Activated CD8-positive, alpha-beta memory T cell treated with anti-CD3 and anti-CD28 coated beads for 4 hours (primary cell): Measurements from ENCODE around the gene CDC42BPB.

Experiments
- DNase-seq, 2 donors: peaks; one replicate each; pipeline ENCODE4 v3.0.0-alpha.2; 2020; ENCODE audit warnings: low read depth in 2 of 2

CDC42BPB gene

DNA sequence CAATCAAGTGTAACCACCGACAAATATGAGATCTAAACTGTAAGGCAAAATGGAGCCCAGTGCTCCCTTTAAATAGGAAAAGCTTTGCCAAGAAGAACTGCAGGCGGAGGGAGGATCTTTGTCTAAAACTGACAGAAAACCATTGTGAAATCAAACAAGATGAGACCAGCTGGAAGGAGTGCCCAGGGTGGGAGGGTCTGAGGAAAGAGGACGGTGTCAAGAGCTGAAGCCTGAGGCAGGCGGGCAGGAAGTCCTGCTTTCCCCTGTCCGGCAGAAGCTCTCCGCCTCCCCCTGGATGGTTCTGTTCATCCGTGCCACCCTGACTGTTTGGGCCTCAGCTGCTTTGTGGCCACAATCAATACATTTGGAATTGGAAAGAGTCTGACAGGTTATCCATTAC is 37.5 kb downstream of the CDC42BPB start:
- DNase-seq, result no peak

DNA sequence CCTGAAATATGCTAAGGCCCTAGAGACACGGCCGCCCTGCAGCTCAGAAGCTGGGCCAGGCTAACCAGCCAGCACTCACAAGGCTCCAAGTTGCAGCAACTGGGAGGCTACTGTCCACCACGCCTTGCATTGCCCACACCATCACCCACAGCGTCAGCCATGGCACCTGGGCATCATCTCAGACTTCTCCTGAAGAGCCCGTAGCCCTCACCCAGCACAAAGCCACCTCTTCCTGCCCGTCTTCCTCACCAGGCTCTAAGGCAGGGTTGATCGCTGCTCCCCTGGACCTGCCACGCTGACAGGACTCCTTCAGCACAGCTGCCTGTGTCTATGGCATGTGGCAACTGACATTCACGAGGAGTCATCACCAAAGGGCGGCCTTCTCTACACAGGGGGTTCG is 38.1 kb downstream of the CDC42BPB start:
- DNase-seq, result no peak

GRCh38 chr14:103016594-103016993 is 40.8 kb downstream of the CDC42BPB start:
- DNase-seq, result no peak

GRCh38 chr14:103016071-103016470 is 41.3 kb downstream of the CDC42BPB start:
- no peak for DNase-seq

GRCh38 chr14:103015426-103015825 is 41.9 kb downstream of the CDC42BPB start:
- DNase-seq, result no peak

DNA sequence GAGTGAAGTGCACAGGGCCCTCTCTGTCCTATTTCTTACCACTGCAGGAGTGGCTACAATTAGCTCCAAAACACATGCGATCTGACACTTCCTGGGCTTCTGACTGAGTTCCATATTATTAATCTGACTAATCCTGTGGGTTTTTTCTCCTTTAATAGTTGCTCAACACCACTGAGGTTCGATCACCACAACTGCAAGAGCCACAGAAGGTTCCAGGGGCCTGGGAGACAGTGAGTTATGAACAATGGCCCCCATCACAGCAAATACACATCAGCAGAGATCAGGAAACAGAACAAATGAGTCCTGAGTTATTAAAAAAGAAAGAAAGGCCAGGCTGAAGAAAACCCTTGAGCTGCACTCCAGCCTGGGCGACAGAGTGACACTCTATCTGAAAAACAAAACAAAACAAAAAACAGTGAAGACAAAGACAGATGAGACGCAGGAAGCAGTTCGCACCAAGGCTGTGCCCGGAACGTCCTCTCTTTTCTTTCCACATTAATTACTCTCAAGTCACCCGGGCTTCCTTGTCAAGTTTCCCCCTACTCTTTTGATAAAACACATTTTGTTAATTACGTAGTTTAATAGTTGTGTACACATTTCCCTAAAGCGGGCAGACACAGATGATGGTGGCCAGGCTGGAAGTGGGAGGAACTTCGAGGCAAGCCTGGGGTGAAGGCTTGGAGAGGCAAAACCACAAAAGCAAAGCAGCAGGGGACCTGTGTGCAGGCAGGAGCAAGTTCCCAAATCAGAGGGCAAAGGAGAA is 42.7 kb downstream of the CDC42BPB start:
- no peak for DNase-seq

DNA sequence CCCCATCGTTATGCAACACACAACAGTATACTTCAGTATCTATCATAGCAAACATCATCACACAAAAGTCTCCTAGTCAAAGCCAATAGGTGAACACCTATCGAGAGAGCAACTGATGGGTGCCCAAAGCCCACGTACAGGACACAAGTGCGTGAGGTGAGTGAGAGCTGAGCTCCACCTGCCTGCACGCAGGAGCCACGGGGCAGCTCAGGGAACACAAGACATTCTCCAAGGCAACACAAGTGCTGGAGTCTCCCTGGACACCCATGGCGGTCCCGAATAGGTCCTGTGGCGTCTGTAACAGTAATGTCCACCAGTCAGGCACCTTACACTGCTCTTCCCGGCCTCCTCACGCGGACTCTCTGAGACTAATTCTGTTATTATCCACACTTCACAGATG is 44.3 kb downstream of the CDC42BPB start:
- DNase-seq, result no peak

DNA sequence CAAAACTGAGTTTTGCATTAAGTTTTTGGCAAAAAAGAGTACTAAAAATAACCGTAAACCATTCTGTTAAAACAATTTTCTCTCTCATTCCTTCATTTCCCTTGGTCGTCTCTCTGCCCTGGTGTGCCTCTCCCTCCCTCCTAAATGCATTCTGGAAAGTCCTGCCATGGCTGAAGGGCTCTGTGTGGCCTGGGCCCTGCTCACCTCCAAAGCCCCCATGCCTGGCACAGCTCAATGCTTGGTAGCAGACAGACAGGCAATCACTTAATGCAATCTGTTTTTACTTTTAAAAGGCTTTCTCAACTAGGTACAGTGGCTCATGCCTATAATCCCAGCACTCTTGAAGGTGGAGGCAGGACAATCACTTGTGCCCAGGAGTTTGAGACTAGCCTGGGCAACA is 47.8 kb downstream of the CDC42BPB start:
- DNase-seq, result no peak

GRCh38 chr14:103008768-103009357 is 48.5 kb downstream of the CDC42BPB start:
- no peak for DNase-seq

- DNase-seq, result no peak
Measured at GRCh38 chr14:103008126-103008525, 49.2 kb downstream of the CDC42BPB start.

DNA sequence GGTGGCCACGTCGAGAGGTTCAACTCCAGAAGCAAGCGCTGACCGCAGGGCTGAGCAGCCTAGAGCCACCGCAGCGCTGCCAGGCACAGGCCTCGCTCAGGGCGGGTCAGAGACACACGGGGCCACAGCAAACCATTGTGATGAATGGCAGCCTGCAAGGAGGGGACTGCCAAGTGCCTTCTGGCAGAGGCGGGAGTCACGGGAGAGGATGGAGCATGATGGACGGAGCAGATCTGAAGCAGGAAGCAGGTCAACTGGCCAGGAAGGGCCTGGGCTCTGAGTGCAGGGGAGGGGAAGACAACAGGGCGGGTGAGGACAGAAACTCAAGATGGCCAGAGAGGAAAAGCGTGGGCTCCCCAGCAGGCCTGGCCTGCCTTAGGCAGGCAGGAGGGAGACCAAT is 49.8 kb downstream of the CDC42BPB start:
- DNase-seq, result no peak

GRCh38 chr14:103006991-103007520 is 50.3 kb downstream of the CDC42BPB start:
- no peak for DNase-seq

- DNase-seq, result no peak
Measured at GRCh38 chr14:103006106-103006505, 51.2 kb downstream of the CDC42BPB start.

GRCh38 chr14:103003850-103004249 is 53.5 kb downstream of the CDC42BPB start:
- no peak for DNase-seq

- no peak for DNase-seq
Measured at GRCh38 chr14:103003351-103003615, 54.1 kb downstream of the CDC42BPB start.

DNA sequence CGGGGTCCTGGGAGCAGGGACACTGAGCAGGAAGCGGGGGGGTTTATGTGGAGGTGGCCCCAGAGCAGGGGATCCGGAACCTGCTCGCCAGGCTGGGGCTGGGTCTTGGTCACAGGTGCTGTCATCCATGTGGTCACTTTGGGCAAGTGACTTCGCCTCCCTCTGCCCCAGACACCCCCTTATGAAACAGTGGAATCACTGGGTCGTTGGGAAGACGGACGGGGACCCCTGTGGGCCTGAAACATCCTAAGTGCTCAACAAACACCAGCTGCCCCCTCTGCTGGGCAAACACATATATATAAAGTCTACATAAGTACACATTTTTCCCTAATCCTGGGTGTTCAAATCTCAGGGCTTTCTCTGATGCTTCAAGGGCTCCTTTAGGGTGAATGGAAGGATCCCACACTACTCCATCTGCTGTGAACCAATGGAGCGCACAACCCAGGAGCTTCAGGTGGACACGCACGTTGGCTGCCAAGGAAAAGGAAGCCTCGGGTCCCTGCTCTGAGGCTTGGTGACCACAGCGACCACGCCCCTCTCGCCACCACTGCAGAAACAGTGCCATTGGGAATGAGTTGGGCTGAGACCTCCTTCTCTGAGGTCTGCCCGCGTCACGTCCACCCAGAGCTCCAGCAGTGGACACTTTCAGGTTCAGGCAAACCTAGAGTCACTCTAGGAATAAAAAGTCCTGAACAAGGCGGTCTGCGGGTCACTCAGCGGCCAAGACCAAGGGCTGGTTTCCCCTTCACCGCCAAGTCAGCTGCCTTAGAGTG is 54.6 kb downstream of the CDC42BPB start:
- DNase-seq, result no peak

- DNase-seq, result no peak
Measured at GRCh38 chr14:103001651-103002396, 55.5 kb downstream of the CDC42BPB start.

GRCh38 chr14:103001226-103001625 is 56.1 kb downstream of the CDC42BPB start:
- DNase-seq, result no peak

GRCh38 chr14:103000291-103000921 is 56.9 kb downstream of the CDC42BPB start:
- no peak for DNase-seq

DNA sequence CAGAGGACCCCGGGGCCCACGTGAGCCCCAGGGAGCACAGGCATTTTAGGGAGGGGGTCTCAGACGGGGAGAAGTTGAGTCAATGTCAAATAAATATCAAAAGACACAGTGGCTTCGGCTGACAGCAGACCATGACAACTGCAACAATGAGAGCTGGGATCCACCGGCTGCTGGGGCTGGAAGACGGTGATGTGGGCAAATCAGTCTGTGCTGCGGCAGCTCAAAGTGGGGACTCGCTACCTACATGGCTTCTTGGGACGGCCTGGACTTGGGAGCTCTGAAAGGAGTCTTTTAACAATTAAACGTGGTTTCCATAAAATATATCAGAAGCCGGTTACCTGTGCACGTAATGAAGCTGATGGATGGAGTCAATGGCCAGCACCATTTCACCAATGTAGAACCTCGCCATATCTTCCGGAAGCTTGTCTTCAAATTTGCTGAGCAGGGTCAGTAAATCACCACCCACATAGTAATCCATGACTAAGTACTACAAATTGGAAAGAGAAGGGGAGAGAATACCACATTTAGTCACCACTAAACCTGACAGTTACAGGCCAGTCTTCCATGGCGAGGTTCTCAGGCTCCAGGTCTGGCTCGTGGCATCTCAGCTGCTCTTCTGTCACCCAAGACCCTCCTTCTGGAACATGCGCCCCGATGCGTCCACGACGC is 58.0 kb downstream of the CDC42BPB start:
- no peak for DNase-seq

- no peak for DNase-seq
Measured at GRCh38 chr14:102998393-102998792, 59.0 kb downstream of the CDC42BPB start.
